WTC11 (cell line): ENCODE results near the gene USH2A. TPM values are rescaled to one million over a fixed set of nuclear protein-coding genes. Genes with fewer than 3 reads are reported as not detected.

Experiments
- ATAC-seq: fragments of 200-7000 bp; cut with Tn5 transposase; 2 replicates; pipeline ENCODE4 v1.10.0; 2021; ENCODE audit warnings: mild to moderate bottlenecking, moderate library complexity
- CTCF ChIA-PET: fragments of 300-600 bp; sonication (Branson Sonifier 250); formaldehyde crosslinking; loops from one replicate; lab custom pipeline; 2021; ENCODE audit warnings: antibody characterized with exemption; lab: Charles Lee
- POLR2A ChIA-PET: fragments of 350-600 bp; sonication (Branson Sonifier 250); formaldehyde crosslinking; loops from one replicate; lab custom pipeline; 2021; ENCODE audit warnings: antibody characterized with exemption; lab: Charles Lee
- DNase-seq: peaks from one replicate; pipeline ENCODE4 v3.0.0; 2021; ENCODE audit warnings: low spot score
- H3K27ac Mint-ChIP-seq: 2 replicates; pipeline ENCODE4 v1.8.0; 2021; ENCODE audit warnings: mixed read lengths
- H3K27me3 Mint-ChIP-seq: 2 replicates; pipeline ENCODE4 v1.8.0; 2021; ENCODE audit warnings: low read depth, mild to moderate bottlenecking, moderate library complexity, mixed read lengths
- H3K36me3 Mint-ChIP-seq: 2 replicates; pipeline ENCODE4 v1.8.0; 2021; ENCODE audit warnings: mixed read lengths
- H3K4me1 Mint-ChIP-seq: 2 replicates; pipeline ENCODE4 v1.8.0; 2022; ENCODE audit warnings: mixed read lengths
- H3K4me3 Mint-ChIP-seq: 2 replicates; pipeline ENCODE4 v1.8.0; 2021; ENCODE audit warnings: mild to moderate bottlenecking, moderate library complexity, mixed read lengths
- H3K9me3 Mint-ChIP-seq: 2 replicates; pipeline ENCODE4 v1.8.0; 2021; ENCODE audit warnings: mixed read lengths
- JAZF1 ChIP-seq: fragments of 250-450 bp; sonication (Bioruptor Pico); IDR thresholded peaks from 2 replicates; pipeline ENCODE4 v1.9.0; 2021; ENCODE audit warnings: moderate library complexity, mild to moderate bottlenecking, inconsistent platforms
- MXD4 ChIP-seq: fragments of 250-450 bp; sonication (Bioruptor Pico); IDR thresholded peaks from 2 replicates; pipeline ENCODE4 v1.8.0; 2021; ENCODE audit warnings: mild to moderate bottlenecking, moderate library complexity, borderline replicate concordance
- NR1H2 ChIP-seq: sonication (generic); formaldehyde crosslinking; IDR thresholded peaks from 2 replicates; pipeline ENCODE4 v1.9.0; 2021; ENCODE audit warnings: mild to moderate bottlenecking, moderate library complexity, missing genetic modification reagents
- NR3C1 ChIP-seq: sonication (generic); formaldehyde crosslinking; conservative IDR thresholded peaks from 2 replicates; pipeline ENCODE4 v1.8.1; 2023; ENCODE audit warnings: low read depth, mild to moderate bottlenecking, missing genetic modification reagents
- ZNF121 ChIP-seq: sonication (generic); formaldehyde crosslinking; IDR thresholded peaks from 2 replicates; pipeline ENCODE4 v1.8.0; 2023; ENCODE audit warnings: missing genetic modification reagents
- ZNF138 ChIP-seq: sonication (generic); formaldehyde crosslinking; conservative IDR thresholded peaks from 2 replicates; pipeline ENCODE4 v1.8.1; 2022; ENCODE audit warnings: mild to moderate bottlenecking, moderate library complexity, missing genetic modification reagents
- total RNA-seq: library from RNA; stranded (reverse); gene quantifications from 3 replicates; pipeline ENCODE4 v1.2.3, GENCODE V29; 2021
- TF ChIP-seq, protein P1 (sequence below): sonication (generic); formaldehyde crosslinking; IDR thresholded peaks from 2 replicates; pipeline ENCODE4 v1.8.1; 2022; ENCODE audit warnings: low read depth, missing genetic modification reagents, borderline replicate concordance
- TF ChIP-seq, protein P2 (sequence below): fragments of 250-450 bp; sonication (Bioruptor Pico); IDR thresholded peaks from 2 replicates; pipeline ENCODE4 v1.9.0; 2021; ENCODE audit warnings: moderate library complexity, mild to moderate bottlenecking, inconsistent platforms, borderline replicate concordance
- TF ChIP-seq, protein P3 (sequence below): sonication (generic); formaldehyde crosslinking; IDR thresholded peaks from 2 replicates; pipeline ENCODE4 v1.8.0; 2023; ENCODE audit warnings: missing genetic modification reagents
- TF ChIP-seq, protein P4 (sequence below): sonication (generic); formaldehyde crosslinking; IDR thresholded peaks from 2 replicates; pipeline ENCODE4 v1.8.0; 2022; ENCODE audit warnings: mild to moderate bottlenecking, missing genetic modification reagents
- TF ChIP-seq, protein P5 (sequence below): fragments of 250-450 bp; sonication (Bioruptor Pico); IDR thresholded peaks from 2 replicates; pipeline ENCODE4 v2.1.2; 2022; ENCODE audit warnings: mild to moderate bottlenecking, moderate library complexity
- TF ChIP-seq, protein P6 (sequence below): fragments of 250-450 bp; sonication (Bioruptor Pico); IDR thresholded peaks from 2 replicates; pipeline ENCODE4 v1.9.0; 2021; ENCODE audit warnings: mild to moderate bottlenecking, borderline replicate concordance
- TF ChIP-seq, protein P7 (sequence below): fragments of 250-450 bp; sonication (Bioruptor Pico); conservative IDR thresholded peaks from 2 replicates; pipeline ENCODE4 v1.9.0; 2021; ENCODE audit warnings: mild to moderate bottlenecking

Gene USH2A
- total RNA-seq, 1 experiment from 2014 or later, result 0.37 TPM

DNA sequence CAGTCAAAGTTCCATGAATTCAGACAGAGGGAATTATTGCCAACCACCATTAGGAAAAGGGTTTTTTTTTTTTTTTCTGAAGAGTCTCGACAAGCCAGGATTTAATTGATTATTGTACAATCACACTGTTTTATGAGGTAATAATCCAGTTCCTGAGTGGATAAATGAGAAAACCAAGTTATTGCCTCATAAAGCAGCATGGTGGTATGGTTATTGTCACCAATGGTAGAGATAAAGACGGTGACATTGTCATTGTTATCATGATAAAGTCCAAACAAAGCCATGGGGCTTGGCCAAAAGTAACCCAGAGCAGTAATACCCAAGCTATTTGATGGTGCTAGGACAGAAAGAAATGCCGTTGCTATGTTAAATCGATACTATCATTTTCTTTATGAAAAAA lies 232.8 kb downstream of the USH2A start (continued):
- TF ChIP-seq, protein P1, sequence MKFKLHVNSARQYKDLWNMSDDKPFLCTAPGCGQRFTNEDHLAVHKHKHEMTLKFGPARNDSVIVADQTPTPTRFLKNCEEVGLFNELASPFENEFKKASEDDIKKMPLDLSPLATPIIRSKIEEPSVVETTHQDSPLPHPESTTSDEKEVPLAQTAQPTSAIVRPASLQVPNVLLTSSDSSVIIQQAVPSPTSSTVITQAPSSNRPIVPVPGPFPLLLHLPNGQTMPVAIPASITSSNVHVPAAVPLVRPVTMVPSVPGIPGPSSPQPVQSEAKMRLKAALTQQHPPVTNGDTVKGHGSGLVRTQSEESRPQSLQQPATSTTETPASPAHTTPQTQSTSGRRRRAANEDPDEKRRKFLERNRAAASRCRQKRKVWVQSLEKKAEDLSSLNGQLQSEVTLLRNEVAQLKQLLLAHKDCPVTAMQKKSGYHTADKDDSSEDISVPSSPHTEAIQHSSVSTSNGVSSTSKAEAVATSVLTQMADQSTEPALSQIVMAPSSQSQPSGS (CRISPR knock-in tag), result no peak
- TF ChIP-seq, all 79 proteins: peak for 0

DNA sequence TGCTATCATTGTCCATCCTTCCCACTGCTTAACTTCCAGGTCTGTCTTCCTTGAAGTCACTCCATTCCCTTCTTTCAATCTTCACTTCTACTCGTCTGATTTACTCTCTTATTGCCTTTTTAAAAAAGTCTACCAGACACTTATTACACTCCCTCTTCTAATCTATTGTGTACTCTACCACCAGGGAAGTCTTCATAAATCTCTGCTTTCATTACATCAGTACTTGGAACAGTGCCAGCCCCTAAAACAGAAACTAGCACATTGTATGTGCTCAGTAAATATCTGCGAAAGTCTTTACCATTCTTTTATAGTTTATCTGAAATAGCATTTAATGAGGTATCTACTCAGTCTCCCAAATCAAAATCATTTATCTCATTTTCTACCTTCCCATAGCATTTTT lies 236.4 kb downstream of the USH2A start:
- DNase-seq (no peak), ATAC-seq (no peak)
- TF ChIP-seq, protein P2, sequence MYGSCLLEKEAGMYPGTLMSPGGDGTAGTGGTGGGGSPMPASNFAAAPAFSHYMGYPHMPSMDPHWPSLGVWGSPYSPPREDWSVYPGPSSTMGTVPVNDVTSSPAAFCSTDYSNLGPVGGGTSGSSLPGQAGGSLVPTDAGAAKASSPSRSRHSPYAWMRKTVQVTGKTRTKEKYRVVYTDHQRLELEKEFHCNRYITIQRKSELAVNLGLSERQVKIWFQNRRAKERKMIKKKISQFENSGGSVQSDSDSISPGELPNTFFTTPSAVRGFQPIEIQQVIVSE (CRISPR knock-in tag), result no peak
- TF ChIP-seq, protein P3, sequence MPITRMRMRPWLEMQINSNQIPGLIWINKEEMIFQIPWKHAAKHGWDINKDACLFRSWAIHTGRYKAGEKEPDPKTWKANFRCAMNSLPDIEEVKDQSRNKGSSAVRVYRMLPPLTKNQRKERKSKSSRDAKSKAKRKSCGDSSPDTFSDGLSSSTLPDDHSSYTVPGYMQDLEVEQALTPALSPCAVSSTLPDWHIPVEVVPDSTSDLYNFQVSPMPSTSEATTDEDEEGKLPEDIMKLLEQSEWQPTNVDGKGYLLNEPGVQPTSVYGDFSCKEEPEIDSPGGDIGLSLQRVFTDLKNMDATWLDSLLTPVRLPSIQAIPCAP (CRISPR knock-in tag), result no peak
- TF ChIP-seq ZNF138 (no peak), NR1H2 (CRISPR knock-in tag) (no peak), ZNF121 (CRISPR knock-in tag) (no peak), MXD4 (CRISPR knock-in tag) (no peak), JAZF1 (CRISPR knock-in tag) (no peak), NR3C1 (no peak)
- TF ChIP-seq, protein P4, sequence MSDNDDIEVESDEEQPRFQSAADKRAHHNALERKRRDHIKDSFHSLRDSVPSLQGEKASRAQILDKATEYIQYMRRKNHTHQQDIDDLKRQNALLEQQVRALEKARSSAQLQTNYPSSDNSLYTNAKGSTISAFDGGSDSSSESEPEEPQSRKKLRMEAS (CRISPR knock-in tag), result no peak
- TF ChIP-seq, protein P5, sequence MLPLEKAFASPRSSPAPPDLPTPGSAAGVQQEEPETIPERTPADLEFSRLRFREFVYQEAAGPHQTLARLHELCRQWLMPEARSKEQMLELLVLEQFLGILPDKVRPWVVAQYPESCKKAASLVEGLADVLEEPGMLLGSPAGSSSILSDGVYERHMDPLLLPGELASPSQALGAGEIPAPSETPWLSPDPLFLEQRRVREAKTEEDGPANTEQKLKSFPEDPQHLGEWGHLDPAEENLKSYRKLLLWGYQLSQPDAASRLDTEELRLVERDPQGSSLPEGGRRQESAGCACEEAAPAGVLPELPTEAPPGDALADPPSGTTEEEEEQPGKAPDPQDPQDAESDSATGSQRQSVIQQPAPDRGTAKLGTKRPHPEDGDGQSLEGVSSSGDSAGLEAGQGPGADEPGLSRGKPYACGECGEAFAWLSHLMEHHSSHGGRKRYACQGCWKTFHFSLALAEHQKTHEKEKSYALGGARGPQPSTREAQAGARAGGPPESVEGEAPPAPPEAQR (CRISPR knock-in tag), result no peak
- TF ChIP-seq, protein P6, sequence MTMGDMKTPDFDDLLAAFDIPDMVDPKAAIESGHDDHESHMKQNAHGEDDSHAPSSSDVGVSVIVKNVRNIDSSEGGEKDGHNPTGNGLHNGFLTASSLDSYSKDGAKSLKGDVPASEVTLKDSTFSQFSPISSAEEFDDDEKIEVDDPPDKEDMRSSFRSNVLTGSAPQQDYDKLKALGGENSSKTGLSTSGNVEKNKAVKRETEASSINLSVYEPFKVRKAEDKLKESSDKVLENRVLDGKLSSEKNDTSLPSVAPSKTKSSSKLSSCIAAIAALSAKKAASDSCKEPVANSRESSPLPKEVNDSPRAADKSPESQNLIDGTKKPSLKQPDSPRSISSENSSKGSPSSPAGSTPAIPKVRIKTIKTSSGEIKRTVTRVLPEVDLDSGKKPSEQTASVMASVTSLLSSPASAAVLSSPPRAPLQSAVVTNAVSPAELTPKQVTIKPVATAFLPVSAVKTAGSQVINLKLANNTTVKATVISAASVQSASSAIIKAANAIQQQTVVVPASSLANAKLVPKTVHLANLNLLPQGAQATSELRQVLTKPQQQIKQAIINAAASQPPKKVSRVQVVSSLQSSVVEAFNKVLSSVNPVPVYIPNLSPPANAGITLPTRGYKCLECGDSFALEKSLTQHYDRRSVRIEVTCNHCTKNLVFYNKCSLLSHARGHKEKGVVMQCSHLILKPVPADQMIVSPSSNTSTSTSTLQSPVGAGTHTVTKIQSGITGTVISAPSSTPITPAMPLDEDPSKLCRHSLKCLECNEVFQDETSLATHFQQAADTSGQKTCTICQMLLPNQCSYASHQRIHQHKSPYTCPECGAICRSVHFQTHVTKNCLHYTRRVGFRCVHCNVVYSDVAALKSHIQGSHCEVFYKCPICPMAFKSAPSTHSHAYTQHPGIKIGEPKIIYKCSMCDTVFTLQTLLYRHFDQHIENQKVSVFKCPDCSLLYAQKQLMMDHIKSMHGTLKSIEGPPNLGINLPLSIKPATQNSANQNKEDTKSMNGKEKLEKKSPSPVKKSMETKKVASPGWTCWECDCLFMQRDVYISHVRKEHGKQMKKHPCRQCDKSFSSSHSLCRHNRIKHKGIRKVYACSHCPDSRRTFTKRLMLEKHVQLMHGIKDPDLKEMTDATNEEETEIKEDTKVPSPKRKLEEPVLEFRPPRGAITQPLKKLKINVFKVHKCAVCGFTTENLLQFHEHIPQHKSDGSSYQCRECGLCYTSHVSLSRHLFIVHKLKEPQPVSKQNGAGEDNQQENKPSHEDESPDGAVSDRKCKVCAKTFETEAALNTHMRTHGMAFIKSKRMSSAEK (CRISPR knock-in tag), result no peak
- TF ChIP-seq, protein P7, sequence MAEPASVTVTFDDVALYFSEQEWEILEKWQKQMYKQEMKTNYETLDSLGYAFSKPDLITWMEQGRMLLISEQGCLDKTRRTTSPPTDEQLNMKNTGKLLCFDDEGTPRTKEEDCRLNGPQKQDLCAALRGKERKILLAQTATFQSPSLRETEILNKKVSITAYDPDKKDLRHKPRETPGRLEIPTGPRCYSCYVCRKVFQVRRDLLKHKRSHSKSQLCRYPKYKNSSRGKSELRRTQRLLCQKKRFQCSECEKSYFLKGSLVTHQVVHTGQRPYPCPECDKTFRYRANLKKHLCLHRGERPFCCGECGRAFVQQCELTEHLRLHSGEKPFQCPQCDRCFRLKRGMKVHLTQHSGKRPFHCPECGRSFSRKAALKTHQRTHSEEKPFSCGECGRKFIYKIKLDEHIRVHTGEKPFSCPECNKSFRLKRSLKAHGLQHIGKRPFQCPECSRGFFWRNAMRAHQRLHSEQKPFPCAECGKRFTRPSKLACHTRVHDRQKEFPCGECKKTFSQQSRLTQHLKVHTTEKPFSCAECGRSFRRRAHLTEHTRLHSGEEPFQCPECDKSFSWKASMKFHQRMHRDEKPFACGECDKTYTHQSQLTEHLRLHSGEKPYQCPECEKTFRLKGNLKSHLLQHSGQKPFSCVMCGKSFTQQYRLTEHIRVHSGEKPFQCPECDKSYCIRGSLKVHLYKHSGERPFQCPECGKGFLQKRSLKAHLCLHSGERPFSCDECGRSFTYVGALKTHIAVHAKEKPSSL, result no peak
- Mint-ChIP-seq H3K36me3 (no peaks in the 10 kb centered on the region), H3K4me3 (no peak overlapping the region), H3K27me3 (no peaks in the 10 kb centered on the region), H3K9me3 (no peaks in the 10 kb centered on the region), H3K27ac (no peak overlapping the region), H3K4me1 (peaks cover 44% of the 10 kb centered on the region)
- POLR2A ChIA-PET, result no interaction called here
- CTCF ChIA-PET, result no interaction called here
